ENCODE results near the gene UTP3.
"Not testable (repeated sequence)": the region's sequence is repeated elsewhere in the genome, so short reads cannot be mapped to it uniquely, and the experiment has no call there.

UTP3 gene

GRCh38 chr4:70660106-70660505, 28.2 kb upstream of the UTP3 start:
- DNase-seq (ENCODE audit: low spot score): no peak
- in situ Hi-C loops (cut with MboI; ENCODE audit: low pct_unique_long_range_greater_than_20kb, low sequenced_read_pairs, unreplicated experiment): no loop called here
- no peak for TF ChIP-seq CTCF (IDR thresholded peaks at IDR 0.05; ENCODE audit: extremely low read depth, insufficient read depth, missing control alignments)

GRCh38 chr4:70661309-70661922, 26.9 kb upstream of the UTP3 start:
- in situ Hi-C loops (cut with MboI; ENCODE audit: low pct_unique_long_range_greater_than_20kb, low sequenced_read_pairs, unreplicated experiment): not testable (repeated sequence)
- DNase-seq (ENCODE audit: low spot score): peak; percentile 17

GRCh38 chr4:70666369-70666768, 22.0 kb upstream of the UTP3 start, which contains the start of gene JCHAIN:
JCHAIN (minus strand) TSS chr4:70666508; CDS start chr4:70666490, 18 bp downstream.
- DNase-seq (ENCODE audit: low spot score): no peak
- no peak for TF ChIP-seq CTCF (IDR thresholded peaks at IDR 0.05; ENCODE audit: extremely low read depth, insufficient read depth, missing control alignments)

GRCh38 chr4:70667740-70668535, 20.4 kb upstream of the UTP3 start:
- TF ChIP-seq CTCF (IDR thresholded peaks at IDR 0.05; ENCODE audit: extremely low read depth, insufficient read depth, missing control alignments): no peak
- DNase-seq (ENCODE audit: low spot score): no peak
- in situ Hi-C loops (cut with MboI; ENCODE audit: low pct_unique_long_range_greater_than_20kb, low sequenced_read_pairs, unreplicated experiment): no loop called here

More at GRCh38 chr4:70666369-70666768, 22.0 kb upstream of the UTP3 start, which contains the start of gene JCHAIN:
- in situ Hi-C loops (cut with MboI; ENCODE audit: low pct_unique_long_range_greater_than_20kb, low sequenced_read_pairs, unreplicated experiment): no loop called here

- in situ Hi-C loops (cut with MboI; ENCODE audit: low pct_unique_long_range_greater_than_20kb, low sequenced_read_pairs, unreplicated experiment): no loop called here
- no peak for DNase-seq (ENCODE audit: low spot score)
- no peak for TF ChIP-seq CTCF (IDR thresholded peaks at IDR 0.05; ENCODE audit: extremely low read depth, insufficient read depth, missing control alignments)
These were observed 17.9 kb upstream of the UTP3 start for GRCh38 chr4:70670332-70671014.

GRCh38 chr4:70671091-70671490, 17.2 kb upstream of the UTP3 start:
- in situ Hi-C loops (cut with MboI; ENCODE audit: low pct_unique_long_range_greater_than_20kb, low sequenced_read_pairs, unreplicated experiment): no loop called here
- no peak for TF ChIP-seq CTCF (IDR thresholded peaks at IDR 0.05; ENCODE audit: extremely low read depth, insufficient read depth, missing control alignments)
- no peak for DNase-seq (ENCODE audit: low spot score)

- TF ChIP-seq CTCF (IDR thresholded peaks at IDR 0.05; ENCODE audit: extremely low read depth, insufficient read depth, missing control alignments): no peak
- no peak for DNase-seq (ENCODE audit: low spot score)
- in situ Hi-C loops (cut with MboI; ENCODE audit: low pct_unique_long_range_greater_than_20kb, low sequenced_read_pairs, unreplicated experiment): no loop called here
These were observed 14.1 kb upstream of the UTP3 start for GRCh38 chr4:70674191-70674590.
